ENCODE measurements around the gene WAS. TPM values are rescaled to one million over a fixed set of nuclear protein-coding genes. Genes with fewer than 3 reads are reported as not detected.
"Not testable (repeated sequence)": the region's sequence is repeated elsewhere in the genome, so short reads cannot be mapped to it uniquely, and the experiment has no call there.

The WAS gene
- total RNA-seq, 2 experiments from 2014 or later = 95.2 to 99.6 TPM

DNA sequence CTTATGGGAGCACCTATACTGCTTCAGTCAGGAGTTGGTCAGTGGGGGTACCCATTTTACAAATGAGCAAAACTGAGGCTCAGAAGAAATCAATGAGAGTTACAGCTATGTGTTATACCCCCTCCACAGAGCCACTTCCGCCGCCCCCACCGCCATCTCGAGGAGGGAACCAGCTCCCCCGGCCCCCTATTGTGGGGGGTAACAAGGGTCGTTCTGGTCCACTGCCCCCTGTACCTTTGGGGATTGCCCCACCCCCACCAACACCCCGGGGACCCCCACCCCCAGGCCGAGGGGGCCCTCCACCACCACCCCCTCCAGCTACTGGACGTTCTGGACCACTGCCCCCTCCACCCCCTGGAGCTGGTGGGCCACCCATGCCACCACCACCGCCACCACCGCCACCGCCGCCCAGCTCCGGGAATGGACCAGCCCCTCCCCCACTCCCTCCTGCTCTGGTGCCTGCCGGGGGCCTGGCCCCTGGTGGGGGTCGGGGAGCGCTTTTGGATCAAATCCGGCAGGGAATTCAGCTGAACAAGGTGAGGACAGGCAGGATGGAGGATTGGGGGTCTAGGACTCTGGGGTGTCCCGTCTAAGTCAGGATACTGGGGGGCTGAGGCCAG lies 5.0 kb downstream of the WAS start:
- H3K36me3 Mint-ChIP-seq = peaks cover 54% of the 10 kb centered on the region
- ChIA-PET POLR2A (no interaction called here), CTCF (no interaction called here)
- DNase-seq = no peak
- H3K4me3 Mint-ChIP-seq = no peak overlapping the region
- H3K27me3 Mint-ChIP-seq = no peaks in the 10 kb centered on the region
- peaks cover 35% of the 10 kb centered on the region for H3K4me1 Mint-ChIP-seq (ENCODE audit: low read depth)
- no peaks in the 10 kb centered on the region for H3K9me3 Mint-ChIP-seq
- intact Hi-C loops (cut with micrococcal nuclease) = loop anchor here (10.0 kb wide), 1 partner anchor 114 kb away; the partner anchor contains the start of gene RBM3
- no peak overlapping the region for H3K27ac Mint-ChIP-seq

- intact Hi-C loops (cut with micrococcal nuclease) = loop anchor here (10.0 kb wide), 1 partner anchor 115 kb away; the partner anchor contains the start of gene RBM3
- Mint-ChIP-seq H3K27ac (no peak overlapping the region), H3K4me1 (ENCODE audit: low read depth) (peaks cover 34% of the 10 kb centered on the region), H3K4me3 (no peak overlapping the region), H3K9me3 (no peaks in the 10 kb centered on the region), H3K27me3 (no peaks in the 10 kb centered on the region), H3K36me3 (peaks cover 47% of the 10 kb centered on the region)
- DNase-seq = no peak
- ChIA-PET CTCF (no interaction called here), POLR2A (no interaction called here)
Observed at GRCh38 chrX:48689208-48689920, 5.8 kb downstream of the WAS start.

DNA sequence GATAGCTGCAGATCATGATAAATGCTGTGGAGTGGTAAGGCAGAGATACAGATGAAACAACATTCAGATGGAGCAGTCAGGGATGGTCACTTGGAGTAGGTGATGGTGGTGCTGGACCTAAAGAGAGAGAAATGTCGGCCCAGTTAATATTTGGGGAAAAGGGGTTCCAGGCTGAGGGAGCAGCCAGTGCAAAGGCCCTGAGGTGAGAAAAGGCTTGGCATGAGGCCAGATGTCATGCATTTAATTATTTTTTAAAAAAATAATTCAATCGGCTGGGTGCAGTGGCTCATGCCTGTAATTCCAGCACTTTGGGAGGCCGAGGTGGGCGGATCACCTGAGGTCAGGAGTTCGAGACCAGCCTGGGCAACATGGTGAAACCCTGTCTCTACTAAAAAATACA lies 8.1 kb downstream of the WAS start:
- POLR2A ChIA-PET; H3K4me3 Mint-ChIP-seq; intact Hi-C loops (cut with micrococcal nuclease); H3K27ac Mint-ChIP-seq; H3K27me3 Mint-ChIP-seq; H3K9me3 Mint-ChIP-seq; DNase-seq: not testable (repeated sequence)
- CTCF ChIA-PET = interaction anchor here (0.6 kb wide), 1 partner anchor 143 kb away, joined by 4 read pairs; no protein-coding TSS in a partner anchor
- H3K4me1 Mint-ChIP-seq (ENCODE audit: low read depth) = peaks cover 24% of the 10 kb centered on the region
- H3K36me3 Mint-ChIP-seq = peaks cover 26% of the 10 kb centered on the region

GRCh38 chrX:48694776-48695533 lies 11.4 kb downstream of the WAS start:
- ChIA-PET POLR2A (interaction anchor here (1.2 to 2.8 kb wide), 3 partner anchors 10 to 19 kb away, joined by 3 to 16 read pairs (median 4); partner anchors contain the start of gene WAS), CTCF (no interaction called here)
- intact Hi-C loops (cut with micrococcal nuclease) = no loop called here
- H3K9me3 Mint-ChIP-seq = no peaks in the 10 kb centered on the region
- DNase-seq = no peak
- H3K27me3 Mint-ChIP-seq = no peaks in the 10 kb centered on the region
- no peak overlapping the region for H3K4me3 Mint-ChIP-seq
- peak overlapping the region; percentile 92 for H3K27ac Mint-ChIP-seq
- peaks cover 19% of the 10 kb centered on the region for H3K36me3 Mint-ChIP-seq
- peaks cover 22% of the 10 kb centered on the region for H3K4me1 Mint-ChIP-seq (ENCODE audit: low read depth)

GRCh38 chrX:48695534-48695896 lies 11.9 kb downstream of the WAS start:
- ChIA-PET POLR2A (interaction anchor here (0.8 to 2.8 kb wide), 5 partner anchors 10 to 202 kb away, joined by 3 to 16 read pairs (median 4); partner anchors contain the start of genes PQBP1, TIMM17B and WAS), CTCF (interaction anchor here (1.1 kb wide), 1 partner anchor 33 kb away, joined by 3 read pairs; no protein-coding TSS in a partner anchor)
- intact Hi-C loops (cut with micrococcal nuclease) = no loop called here
- peaks cover 22% of the 10 kb centered on the region for H3K4me1 Mint-ChIP-seq (ENCODE audit: low read depth)
- DNase-seq = peak; percentile 18
- peak overlapping the region; percentile 92 for H3K27ac Mint-ChIP-seq
- H3K4me3 Mint-ChIP-seq = peak overlapping the region; percentile 84
- no peaks in the 10 kb centered on the region for H3K9me3 Mint-ChIP-seq
- no peaks in the 10 kb centered on the region for H3K27me3 Mint-ChIP-seq
- peaks cover 18% of the 10 kb centered on the region for H3K36me3 Mint-ChIP-seq

DNA sequence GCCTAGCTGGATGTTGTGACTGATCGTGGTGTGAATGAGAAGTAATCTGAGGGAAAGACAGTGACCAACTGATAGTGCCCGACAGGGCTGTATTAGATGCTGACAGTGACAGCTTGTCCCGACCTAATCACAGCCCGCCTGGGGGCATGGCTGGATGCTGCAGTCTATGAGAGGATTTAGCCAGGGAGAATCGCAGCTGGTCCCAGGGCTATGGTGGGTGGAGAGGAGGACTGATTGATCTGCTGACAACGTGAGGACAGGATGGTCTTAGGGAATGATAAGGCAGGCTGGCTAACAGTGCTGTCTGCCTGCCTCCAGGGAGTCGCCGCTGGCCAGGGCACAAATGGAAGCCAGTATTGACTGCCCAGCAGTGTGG lies 12.3 kb downstream of the WAS start:
- ChIA-PET CTCF (interaction anchor here (1.1 kb wide), 1 partner anchor 33 kb away, joined by 3 read pairs; no protein-coding TSS in a partner anchor), POLR2A (interaction anchor here (0.8 to 2.8 kb wide), 6 partner anchors 11 to 202 kb away, joined by 3 to 16 read pairs (median 4); partner anchors contain the start of genes HDAC6, PQBP1, TIMM17B and WAS)
- Mint-ChIP-seq H3K4me1 (ENCODE audit: low read depth) (peaks cover 24% of the 10 kb centered on the region), H3K27me3 (no peaks in the 10 kb centered on the region), H3K9me3 (no peaks in the 10 kb centered on the region), H3K4me3 (peak overlapping the region; percentile 84), H3K27ac (peak overlapping the region; percentile 92), H3K36me3 (peaks cover 22% of the 10 kb centered on the region)
- no peak for DNase-seq
- intact Hi-C loops (cut with micrococcal nuclease) = loop anchor here (1.0 to 2.0 kb wide), 4 partner anchors 13 to 106 kb away; partner anchors contain the start of genes HDAC6 and WAS

- peak; percentile 91 for DNase-seq
- H3K27me3 Mint-ChIP-seq = no peaks in the 10 kb centered on the region
- ChIA-PET POLR2A (interaction anchor here (0.7 to 2.8 kb wide), 7 partner anchors 11 to 201 kb away, joined by 3 to 16 read pairs (median 4); partner anchors contain the start of genes HDAC6, PQBP1, TIMM17B and WAS), CTCF (interaction anchor here (0.9 to 1.1 kb wide), 2 partner anchors 13 to 32 kb away, joined by 3 read pairs; partner anchors contain the start of gene WAS)
- peak within 1 kb of the TSS; percentile 92 for H3K27ac Mint-ChIP-seq
- H3K4me3 Mint-ChIP-seq = peak within 1 kb of the TSS; percentile 87
- no peaks in the 10 kb centered on the region for H3K9me3 Mint-ChIP-seq
- H3K36me3 Mint-ChIP-seq = peaks cover 20% of the 10 kb centered on the region
- peaks cover 26% of the 10 kb centered on the region for H3K4me1 Mint-ChIP-seq (ENCODE audit: low read depth)
- intact Hi-C loops (cut with micrococcal nuclease) = loop anchor here (1.0 to 2.0 kb wide), 4 partner anchors 14 to 106 kb away; partner anchors contain the start of genes HDAC6 and WAS
Observed at GRCh38 chrX:48696301-48696908, 12.8 kb downstream of the WAS start, which contains the start of gene SUV39H1. TSS of gene SUV39H1 (plus strand) at chrX:48696734. CDS start at chrX:48696785, 51 bp downstream.

DNA sequence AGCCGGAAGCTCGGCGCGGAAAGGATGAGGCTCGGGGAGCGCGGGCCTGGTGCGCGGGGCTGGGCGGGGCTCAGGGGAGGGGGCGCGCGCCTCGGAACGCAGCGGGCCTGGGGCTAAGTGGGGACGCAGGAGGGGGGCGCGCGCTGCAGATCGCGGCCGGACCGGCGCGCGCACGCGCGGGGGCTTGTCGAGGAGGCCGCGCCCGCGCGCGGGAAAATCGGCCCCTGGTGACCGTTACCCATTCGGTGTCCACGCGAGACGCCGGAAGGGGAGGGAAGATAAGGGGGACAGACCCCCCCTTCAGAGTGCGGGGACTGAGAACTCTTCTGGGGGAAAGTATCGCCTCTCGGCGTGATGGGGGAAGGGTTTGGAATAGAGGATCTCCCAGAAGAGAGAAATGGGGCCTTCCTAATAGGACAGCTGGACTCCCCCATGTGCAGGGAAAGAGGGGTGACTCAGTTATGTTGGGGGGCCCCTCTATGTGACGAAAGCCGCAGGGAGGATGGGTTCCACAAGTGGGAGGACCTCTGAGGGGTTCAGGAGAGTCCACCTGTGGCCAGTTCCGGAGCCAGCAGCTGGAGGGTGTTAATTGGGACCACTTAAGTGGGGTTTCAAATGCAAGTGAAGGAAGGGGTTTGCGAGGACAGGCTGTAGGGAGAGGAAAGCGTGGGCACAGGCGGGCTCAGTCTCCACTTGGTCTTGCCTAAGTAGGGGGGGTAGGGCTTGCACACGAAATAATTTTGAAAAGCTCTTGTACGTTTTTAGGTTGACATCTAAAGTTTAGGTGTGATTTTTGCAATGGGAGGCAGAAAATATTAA lies 13.5 kb downstream of the WAS start:
- DNase-seq = peak; percentile 59
- Mint-ChIP-seq H3K4me1 (ENCODE audit: low read depth) (peaks cover 30% of the 10 kb centered on the region), H3K27me3 (no peaks in the 10 kb centered on the region), H3K4me3 (peak overlapping the region; percentile 87), H3K27ac (peak overlapping the region; percentile 92), H3K36me3 (peaks cover 18% of the 10 kb centered on the region), H3K9me3 (no peaks in the 10 kb centered on the region)
- POLR2A ChIA-PET = interaction anchor here (0.7 to 2.8 kb wide), 4 partner anchors 14 to 201 kb away, joined by 3 to 16 read pairs (median 6); partner anchors contain the start of genes HDAC6, PQBP1, TIMM17B and WAS
- CTCF ChIA-PET = interaction anchor here (0.9 kb wide), 1 partner anchor 14 kb away, joined by 3 read pairs; the partner anchor contains the start of gene WAS
- intact Hi-C loops (cut with micrococcal nuclease) = loop anchor here (1.0 to 2.0 kb wide), 4 partner anchors 14 to 105 kb away; partner anchors contain the start of genes HDAC6 and WAS

GRCh38 chrX:48698306-48698705 lies 14.7 kb downstream of the WAS start:
- Mint-ChIP-seq H3K4me3 (peak overlapping the region; percentile 87), H3K27ac (no peak overlapping the region), H3K9me3 (no peaks in the 10 kb centered on the region), H3K4me1 (ENCODE audit: low read depth) (peaks cover 35% of the 10 kb centered on the region), H3K27me3 (no peaks in the 10 kb centered on the region), H3K36me3 (peaks cover 25% of the 10 kb centered on the region)
- DNase-seq = no peak
- intact Hi-C loops (cut with micrococcal nuclease) = no loop called here
- POLR2A ChIA-PET = no interaction called here
- CTCF ChIA-PET = no interaction called here

GRCh38 chrX:48700246-48700645 lies 16.6 kb downstream of the WAS start:
- Mint-ChIP-seq H3K36me3 (peaks cover 29% of the 10 kb centered on the region), H3K9me3 (no peaks in the 10 kb centered on the region), H3K27me3 (no peaks in the 10 kb centered on the region), H3K4me3 (no peak overlapping the region), H3K4me1 (ENCODE audit: low read depth) (peaks cover 44% of the 10 kb centered on the region), H3K27ac (peak overlapping the region; percentile 28)
- intact Hi-C loops (cut with micrococcal nuclease) = no loop called here
- CTCF ChIA-PET = no interaction called here
- DNase-seq = no peak
- POLR2A ChIA-PET = interaction anchor here (0.6 kb wide), 1 partner anchor 13 kb away, joined by 3 read pairs; no protein-coding TSS in a partner anchor

Data from activated CD4-positive, alpha-beta memory T cell treated with anti-CD3 and anti-CD28 coated beads for 36 hours (primary cell).